GM21423 (cell line): Measurements from ENCODE around the gene MEGF10.

Experiments
- ATAC-seq: cut with Tn5 transposase; IDR thresholded peaks from one replicate; pipeline ENCODE4 v1.9.1; 2021; ENCODE audit warnings: mild to moderate bottlenecking, moderate library complexity; ENCODE audit not compliant: unreplicated experiment

Gene MEGF10

GRCh38 chr5:127508644-127509373 lies 218.2 kb downstream of the MEGF10 start:
- ATAC-seq, result no peak
